NAMALWA (cell line): Measurements from ENCODE around the gene PGLYRP2.

Experiments used
- DNase-seq: peaks from one replicate; pipeline ENCODE4 v3.0.0-alpha.2; 2015; ENCODE audit warnings: low spot score

The PGLYRP2 gene

DNA sequence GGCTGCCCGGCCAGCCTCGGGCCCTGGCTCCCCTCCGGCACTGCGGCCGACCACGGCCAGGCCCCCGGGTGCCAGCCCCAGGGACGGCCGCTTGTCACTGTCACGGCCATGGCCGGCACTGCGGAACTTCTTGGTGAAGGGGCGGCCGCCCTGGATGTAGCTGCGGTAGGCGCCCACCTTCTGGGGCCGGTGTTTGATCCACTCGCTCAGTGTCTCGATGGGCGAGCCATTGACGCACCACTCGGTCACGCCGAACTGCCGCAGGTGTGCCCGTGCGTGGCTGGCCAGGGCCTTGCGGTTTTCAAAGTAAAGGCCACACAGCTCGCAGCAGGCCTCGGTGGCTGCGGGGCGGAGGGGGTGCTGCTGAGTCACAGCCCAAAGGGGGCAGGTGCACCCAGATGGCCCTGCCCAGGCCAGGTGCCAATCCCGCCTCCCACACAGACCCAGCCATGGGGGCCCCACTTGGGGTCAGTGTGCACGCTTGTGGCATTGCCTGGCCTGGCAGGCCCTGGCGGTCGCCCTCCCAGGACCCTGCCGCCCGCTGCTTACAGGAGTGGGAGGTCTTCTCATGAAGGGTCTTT lies 54.5 kb downstream of the PGLYRP2 start:
- no peak for DNase-seq

DNA sequence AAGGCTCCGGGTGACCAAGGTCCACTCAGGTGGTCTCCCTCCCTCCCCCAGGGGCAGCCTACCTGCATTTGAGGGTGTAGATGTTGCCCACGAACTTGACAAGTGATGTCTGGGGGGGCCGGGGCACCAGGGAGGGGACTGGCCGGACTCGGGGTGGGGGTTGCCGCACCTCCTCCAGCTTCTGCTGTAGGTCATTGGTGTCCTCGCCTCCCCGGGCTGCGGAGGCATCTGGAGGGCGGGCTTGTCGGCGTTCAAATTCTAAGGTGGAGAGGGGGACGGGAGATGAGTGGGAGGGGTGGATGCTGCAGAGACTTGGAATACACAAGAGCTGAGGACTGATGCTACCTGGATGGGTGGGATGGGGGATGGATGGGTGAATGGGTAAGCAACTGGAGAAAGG lies 55.2 kb downstream of the PGLYRP2 start:
- no peak for DNase-seq

DNA sequence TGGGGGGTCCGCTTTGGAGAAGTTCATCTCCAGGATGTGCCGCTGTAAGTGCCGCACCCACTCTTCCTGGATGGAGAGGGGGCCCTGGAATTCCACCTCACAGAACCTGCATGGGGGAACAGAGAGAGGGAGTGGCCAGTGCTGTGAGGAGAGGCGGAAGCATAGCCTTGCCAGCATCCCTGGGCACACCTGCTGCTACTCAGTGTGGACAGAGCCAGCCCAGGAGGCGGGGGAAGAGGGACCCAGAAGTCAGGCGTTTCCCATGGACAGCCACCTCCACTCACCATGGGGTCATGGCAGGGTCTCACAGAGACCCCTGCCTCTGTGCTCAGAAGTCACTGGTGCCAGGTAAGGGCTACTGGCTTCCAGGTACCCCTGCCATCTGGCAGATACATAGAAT lies 56.2 kb downstream of the PGLYRP2 start:
- no peak for DNase-seq

DNA sequence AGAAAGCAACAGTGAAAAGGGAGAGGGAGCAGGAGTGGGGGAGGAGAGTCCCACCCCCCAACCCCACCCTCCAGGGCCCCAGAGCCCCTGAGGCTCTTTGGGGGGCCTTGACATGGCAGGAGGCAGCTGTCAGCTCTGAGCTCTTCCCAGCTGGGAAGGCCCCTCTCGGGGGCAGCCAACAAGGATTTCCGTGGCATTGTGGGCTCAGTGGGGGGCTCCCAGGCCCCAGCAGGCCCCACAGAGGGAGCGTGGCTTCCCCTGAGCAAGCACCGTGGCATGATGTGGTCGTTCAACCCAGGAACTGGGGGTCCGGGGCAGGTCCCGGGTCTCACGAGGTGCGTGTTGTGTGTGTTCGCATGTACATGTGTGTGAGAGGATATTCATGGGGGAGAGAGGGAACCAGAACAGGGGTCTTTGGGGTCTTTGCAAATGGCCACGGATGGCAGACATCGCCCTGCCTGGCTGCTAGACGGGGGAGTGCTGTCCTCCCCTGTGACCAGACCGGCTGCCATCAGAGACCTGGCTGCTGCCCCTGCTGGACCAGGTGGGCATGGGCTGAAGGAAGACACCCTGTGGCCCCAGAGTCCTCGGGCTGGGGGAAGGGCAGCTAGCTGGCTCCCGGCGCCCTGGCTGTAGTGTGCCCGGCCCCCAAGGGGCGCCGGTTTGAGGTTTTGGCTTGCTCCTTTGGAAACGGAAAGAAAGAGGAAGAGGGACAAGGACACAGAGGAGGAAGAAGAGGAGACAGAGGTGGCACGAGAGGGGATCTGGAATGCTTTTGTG lies 56.8 kb downstream of the PGLYRP2 start:
- no peak for DNase-seq

DNA sequence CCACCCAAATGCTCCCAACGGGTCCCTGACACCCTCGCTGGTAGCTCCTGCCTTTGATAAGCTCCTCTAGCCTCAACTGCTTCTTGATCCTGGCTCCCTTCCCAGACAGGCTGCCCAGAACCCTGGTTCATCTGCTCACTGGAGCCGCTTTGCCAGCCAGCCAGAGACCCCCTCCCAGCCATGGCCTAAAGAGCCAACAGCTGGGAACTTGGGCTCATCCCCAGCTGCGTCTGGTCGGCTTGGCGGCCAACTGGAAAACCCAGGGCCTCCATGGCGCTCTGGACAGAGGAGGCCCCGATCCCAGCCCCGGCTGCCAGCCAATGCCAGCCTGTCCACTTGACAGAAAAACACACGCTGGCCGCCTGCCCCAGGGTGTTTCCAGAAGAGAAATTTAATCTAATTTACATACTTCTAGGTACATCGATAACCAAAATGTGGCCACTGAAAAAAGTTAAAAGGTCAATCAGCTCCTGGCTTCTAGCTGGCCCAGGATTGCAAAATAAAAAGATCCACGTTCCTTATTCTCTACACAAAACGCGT lies 57.5 kb downstream of the PGLYRP2 start:
- no peak for DNase-seq

DNA sequence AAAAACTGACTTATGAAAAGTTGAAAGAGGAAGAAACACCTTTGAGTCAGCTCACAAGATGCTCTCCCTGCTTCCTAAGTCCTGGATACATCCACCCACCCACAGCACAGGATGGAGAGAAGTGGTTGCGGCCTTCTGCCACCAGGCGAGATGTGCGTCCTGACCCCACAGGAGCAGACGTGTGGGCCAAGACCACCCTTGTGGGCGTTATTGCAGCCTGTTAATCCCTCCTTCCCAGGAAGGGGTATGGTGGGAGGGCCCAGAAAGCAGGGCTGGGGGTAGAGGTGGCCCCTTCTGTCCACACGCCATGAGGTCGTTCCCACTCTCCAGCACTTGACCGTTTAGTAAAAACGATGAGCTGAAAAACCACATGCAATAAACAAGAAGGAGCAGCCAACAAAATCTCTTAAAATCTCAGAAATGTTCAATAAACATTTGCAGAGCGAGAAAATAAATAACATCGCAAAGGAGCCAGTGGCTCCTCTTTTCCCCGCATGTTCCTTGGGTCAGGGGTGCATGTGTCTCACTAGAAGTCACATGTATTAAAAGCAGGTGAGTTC lies 58.1 kb downstream of the PGLYRP2 start:
- no peak for DNase-seq

DNA sequence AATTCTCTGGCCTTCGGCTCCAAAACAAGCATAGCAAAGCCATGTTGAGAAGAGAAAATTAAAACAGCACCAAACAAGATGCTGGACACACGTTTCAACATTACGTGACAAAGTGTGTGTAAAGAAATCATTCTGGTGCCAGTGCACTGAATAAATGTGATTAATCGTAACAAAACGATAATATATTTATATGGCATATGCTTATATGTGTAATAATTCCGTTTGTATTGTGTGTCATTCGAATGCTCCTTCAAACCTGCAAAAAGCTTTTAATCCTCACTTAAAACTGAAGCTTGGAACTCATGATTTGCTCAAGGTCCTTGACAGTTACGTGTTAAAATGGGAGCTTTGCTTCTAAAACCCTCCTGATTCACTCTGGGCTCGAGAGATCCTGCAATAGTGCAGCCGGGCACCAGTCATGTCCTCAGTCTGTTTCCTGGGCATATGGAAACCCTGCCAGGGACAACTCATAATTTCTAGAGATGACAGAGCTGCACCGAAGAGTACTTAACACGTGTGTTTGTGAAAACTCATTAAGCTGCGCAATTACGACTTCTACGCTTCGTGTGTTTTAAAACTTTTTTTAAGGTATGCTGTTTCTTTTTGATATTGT lies 59.8 kb downstream of the PGLYRP2 start:
- DNase-seq, result no peak
